ENCODE measurements around the gene ASIC4.

- TF ChIP-seq CTCF (IDR thresholded peaks at IDR 0.05) = no peak
- no peak for TF ChIP-seq POLR2A (IDR thresholded peaks at IDR 0.05)
These were observed 40.8 kb upstream of the ASIC4 start for GRCh38 chr2:219473511-219473910.
